Fibroblast of lung (primary cell): Measurements from ENCODE around the gene INPP5A.
"Not testable (repeated sequence)": the region's sequence is repeated elsewhere in the genome, so short reads cannot be mapped to it uniquely, and the experiment has no call there.

ENCODE experiments used
- EZH2 ChIP-seq: IDR thresholded peaks from 2 replicates; pipeline ENCODE4 v1.5.1; 2012; ENCODE audit warnings: low read length, control low read depth, mild to moderate bottlenecking; ENCODE audit errors: missing control alignments
- TF ChIP-seq, protein P1 (sequence below), 2 donors: IDR thresholded peaks in 1 of 2; conservative IDR thresholded peaks in 1 of 2; 1 replicate in 1 of 2; 2 replicates in 1 of 2; pipeline ENCODE4 v1.5.1; 2011 to 2012; ENCODE audit warnings: low read length in 2 of 2, control low read depth in 1 of 2, inconsistent platforms in 1 of 2, low read depth in 1 of 2, mild to moderate bottlenecking in 1 of 2

DNA sequence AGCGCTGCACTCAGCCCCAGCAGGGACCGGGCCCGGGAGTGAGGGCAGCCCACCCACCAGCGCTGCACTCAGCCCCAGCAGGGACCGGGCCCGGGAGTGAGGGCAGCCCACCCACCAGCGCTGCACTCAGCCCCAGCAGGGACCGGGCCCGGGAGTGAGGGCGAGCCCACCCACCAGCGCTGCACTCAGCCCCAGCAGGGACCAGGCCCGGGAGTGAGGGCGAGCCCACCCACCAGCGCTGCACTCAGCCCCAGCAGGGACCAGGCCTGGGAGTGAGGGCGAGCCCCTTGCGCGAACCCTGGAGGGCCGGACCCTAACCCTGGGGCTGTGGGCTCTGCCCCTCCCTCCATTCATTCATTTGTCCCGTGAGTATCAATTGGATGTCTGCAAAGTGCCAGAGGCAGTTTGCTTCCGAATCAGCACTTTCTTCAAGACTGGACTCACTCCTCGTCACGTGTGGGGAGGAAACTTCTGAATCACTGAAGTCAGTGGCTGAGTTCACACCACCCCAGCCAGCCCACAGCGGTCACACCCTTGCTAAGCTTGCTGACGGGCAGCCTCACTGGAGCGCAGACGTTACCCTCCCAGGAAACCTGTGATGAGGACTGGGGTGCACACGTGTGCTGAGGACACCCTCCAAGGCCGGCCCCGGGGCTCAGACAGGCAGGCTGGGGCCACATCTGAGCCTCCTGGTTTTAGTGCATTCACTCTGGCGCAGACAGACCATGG, 205.8 kb downstream of the INPP5A start:
- TF ChIP-seq, protein P1, sequence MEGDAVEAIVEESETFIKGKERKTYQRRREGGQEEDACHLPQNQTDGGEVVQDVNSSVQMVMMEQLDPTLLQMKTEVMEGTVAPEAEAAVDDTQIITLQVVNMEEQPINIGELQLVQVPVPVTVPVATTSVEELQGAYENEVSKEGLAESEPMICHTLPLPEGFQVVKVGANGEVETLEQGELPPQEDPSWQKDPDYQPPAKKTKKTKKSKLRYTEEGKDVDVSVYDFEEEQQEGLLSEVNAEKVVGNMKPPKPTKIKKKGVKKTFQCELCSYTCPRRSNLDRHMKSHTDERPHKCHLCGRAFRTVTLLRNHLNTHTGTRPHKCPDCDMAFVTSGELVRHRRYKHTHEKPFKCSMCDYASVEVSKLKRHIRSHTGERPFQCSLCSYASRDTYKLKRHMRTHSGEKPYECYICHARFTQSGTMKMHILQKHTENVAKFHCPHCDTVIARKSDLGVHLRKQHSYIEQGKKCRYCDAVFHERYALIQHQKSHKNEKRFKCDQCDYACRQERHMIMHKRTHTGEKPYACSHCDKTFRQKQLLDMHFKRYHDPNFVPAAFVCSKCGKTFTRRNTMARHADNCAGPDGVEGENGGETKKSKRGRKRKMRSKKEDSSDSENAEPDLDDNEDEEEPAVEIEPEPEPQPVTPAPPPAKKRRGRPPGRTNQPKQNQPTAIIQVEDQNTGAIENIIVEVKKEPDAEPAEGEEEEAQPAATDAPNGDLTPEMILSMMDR (conservative IDR thresholded peaks at IDR 0.05 in 1 of 2, IDR thresholded peaks at IDR 0.05 in 1 of 2; ENCODE audit: low read depth in 1 of 2, low read length in 2 of 2) = not testable (repeated sequence)
- not testable (repeated sequence) for TF ChIP-seq EZH2
